BJ (cell line): ENCODE results near the gene LDLRAP1. TPM values are rescaled to one million over a fixed set of nuclear protein-coding genes. Genes with fewer than 3 reads are reported as not detected.

Source experiments
- CTCF ChIA-PET: fragments of 350-600 bp; formaldehyde crosslinking; extraction: SDS; loops from one replicate; lab custom pipeline; 2021; ENCODE audit warnings: antibody characterized with exemption, inconsistent platforms; lab: Yijun Ruan, JAX
- POLR2A ChIA-PET: fragments of 300-600 bp; sonication (Branson Sonifier 250); formaldehyde crosslinking; extraction: SDS; loops from one replicate; lab custom pipeline; 2021; ENCODE audit warnings: antibody characterized with exemption; lab: Charles Lee
- DNase-seq: peaks from one replicate; pipeline ENCODE4 v3.0.0-alpha.2; 2011; ENCODE audit warnings: low read depth
- H3K27me3 ChIP-seq: 2 replicates; pipeline ENCODE4 v1.6.0; 2011; ENCODE audit warnings: low read length; ENCODE audit not compliant: control insufficient read depth, insufficient read depth
- H3K36me3 ChIP-seq: 2 replicates; pipeline ENCODE4 v1.5.1; 2011; ENCODE audit warnings: low read length; ENCODE audit not compliant: control insufficient read depth, insufficient read depth
- H3K4me3 ChIP-seq: 2 replicates; pipeline ENCODE4 v1.5.1; 2011; ENCODE audit warnings: low read depth, mild to moderate bottlenecking, control low read depth, low read length
- polyA plus RNA-seq: library from polyadenylated mRNA; depleted of rRNA; stranded (reverse); fragments of >200 nt; gene quantifications from 2 replicates; pipeline ENCODE4 v1.2.3, GENCODE V29; 2011
- TF ChIP-seq, protein P1 (sequence below): IDR thresholded peaks from 2 replicates; pipeline ENCODE4 v1.5.1; 2011; ENCODE audit warnings: low read depth, mild to moderate bottlenecking, control low read depth, inconsistent platforms, low read length, moderate library complexity; ENCODE audit not compliant: insufficient read depth

LDLRAP1 gene
- polyA plus RNA-seq, 1 experiment, result 27.2 TPM

DNA sequence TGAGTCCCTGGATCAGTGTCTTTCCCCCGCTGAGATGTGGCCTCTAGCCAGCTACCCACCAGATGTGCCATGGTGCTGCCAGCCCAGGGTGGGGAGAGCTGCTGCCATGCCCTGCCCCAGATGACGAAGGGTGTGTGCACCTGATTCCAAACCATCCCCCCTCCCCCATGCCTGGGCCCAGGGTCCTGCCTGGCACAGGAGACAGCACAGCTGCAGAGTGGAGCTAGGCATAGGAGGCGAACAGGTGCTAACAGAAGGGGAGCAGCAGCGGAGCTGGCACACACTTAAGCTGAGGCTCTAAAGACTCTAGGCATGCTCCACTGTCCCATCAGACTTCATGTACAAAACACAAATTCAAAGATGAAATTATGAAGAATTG, 9.0 kb upstream of the LDLRAP1 start:
- POLR2A ChIA-PET, result no interaction called here
- DNase-seq, result no peak
- CTCF ChIA-PET, result no interaction called here

DNA sequence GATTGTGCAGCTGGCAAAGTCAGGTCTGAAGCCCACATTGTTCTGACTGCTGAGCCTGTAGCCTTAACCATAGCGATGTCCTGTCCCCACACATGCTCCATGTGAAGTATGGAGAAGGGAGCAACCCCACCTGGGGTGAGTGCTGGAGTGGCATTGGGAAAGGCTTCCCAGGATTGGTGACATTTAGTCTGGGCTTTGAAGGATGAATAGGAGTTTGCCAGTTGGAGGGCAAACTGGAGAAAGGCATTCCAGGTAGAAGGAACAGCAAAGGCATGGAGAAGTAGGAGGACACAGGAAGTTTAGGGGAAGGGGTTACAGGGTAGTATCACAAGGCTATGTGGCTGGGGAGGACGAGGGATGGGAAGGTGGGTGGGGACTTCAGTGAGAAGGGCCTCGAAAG, 7.3 kb upstream of the LDLRAP1 start:
- no peaks in the 10 kb centered on the region for H3K36me3 ChIP-seq
- DNase-seq, result no peak
- TF ChIP-seq, protein P1, sequence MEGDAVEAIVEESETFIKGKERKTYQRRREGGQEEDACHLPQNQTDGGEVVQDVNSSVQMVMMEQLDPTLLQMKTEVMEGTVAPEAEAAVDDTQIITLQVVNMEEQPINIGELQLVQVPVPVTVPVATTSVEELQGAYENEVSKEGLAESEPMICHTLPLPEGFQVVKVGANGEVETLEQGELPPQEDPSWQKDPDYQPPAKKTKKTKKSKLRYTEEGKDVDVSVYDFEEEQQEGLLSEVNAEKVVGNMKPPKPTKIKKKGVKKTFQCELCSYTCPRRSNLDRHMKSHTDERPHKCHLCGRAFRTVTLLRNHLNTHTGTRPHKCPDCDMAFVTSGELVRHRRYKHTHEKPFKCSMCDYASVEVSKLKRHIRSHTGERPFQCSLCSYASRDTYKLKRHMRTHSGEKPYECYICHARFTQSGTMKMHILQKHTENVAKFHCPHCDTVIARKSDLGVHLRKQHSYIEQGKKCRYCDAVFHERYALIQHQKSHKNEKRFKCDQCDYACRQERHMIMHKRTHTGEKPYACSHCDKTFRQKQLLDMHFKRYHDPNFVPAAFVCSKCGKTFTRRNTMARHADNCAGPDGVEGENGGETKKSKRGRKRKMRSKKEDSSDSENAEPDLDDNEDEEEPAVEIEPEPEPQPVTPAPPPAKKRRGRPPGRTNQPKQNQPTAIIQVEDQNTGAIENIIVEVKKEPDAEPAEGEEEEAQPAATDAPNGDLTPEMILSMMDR, result no peak
- H3K4me3 ChIP-seq, result no peak overlapping the region
- CTCF ChIA-PET, result no interaction called here
- peaks cover 8% of the 10 kb centered on the region for H3K27me3 ChIP-seq
- POLR2A ChIA-PET, result no interaction called here

More for the DNA sequence above, 9.0 kb upstream of the LDLRAP1 start:
- Histone ChIP-seq H3K4me3 (no peak overlapping the region), H3K36me3 (no peaks in the 10 kb centered on the region), H3K27me3 (peaks cover 4% of the 10 kb centered on the region; the same call in 1 of the 2 replicates)
- TF ChIP-seq, protein P1, result no peak

DNA sequence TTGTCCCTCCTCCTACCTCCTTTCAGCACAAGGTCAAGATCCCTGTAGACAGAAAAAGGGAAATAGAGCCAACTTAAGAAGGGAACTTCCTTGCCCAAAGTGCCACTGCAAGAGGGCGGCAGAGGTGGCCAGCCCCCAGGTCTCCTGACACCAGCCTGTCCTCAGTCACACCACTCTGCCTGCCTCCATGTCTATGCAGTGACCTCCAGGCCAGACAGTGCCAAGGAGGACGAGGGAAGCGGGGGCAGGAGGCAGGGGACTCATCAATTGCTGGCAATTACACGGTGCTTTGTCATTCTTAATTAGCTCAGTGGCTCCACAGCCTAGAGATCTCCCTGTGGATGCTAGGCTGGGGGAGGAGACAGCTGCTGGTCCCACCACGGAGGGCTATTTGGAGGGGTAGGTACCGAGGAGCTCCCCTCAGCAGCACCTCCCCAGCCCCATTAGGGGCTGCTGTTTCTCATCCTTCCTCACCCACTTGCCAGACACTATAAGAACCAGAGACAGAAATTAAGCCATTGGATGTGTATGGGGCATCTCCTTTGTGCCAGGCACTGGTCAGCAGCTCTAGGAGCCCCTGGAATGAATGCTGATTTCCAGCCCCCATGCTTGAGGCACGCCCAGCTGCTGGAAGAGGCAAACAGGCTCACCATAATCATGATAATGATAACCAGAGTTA, 6.1 kb upstream of the LDLRAP1 start:
- peaks cover 6% of the 10 kb centered on the region for H3K27me3 ChIP-seq
- H3K36me3 ChIP-seq, result no peaks in the 10 kb centered on the region
- TF ChIP-seq, protein P1, result no peak
- DNase-seq, result no peak
- H3K4me3 ChIP-seq, result no peak overlapping the region
- ChIA-PET POLR2A (no interaction called here), CTCF (interaction anchor here (1.9 to 4.3 kb wide), 2 partner anchors 16 to 35 kb away, joined by 5 to 25 read pairs; no protein-coding TSS in a partner anchor)

DNA sequence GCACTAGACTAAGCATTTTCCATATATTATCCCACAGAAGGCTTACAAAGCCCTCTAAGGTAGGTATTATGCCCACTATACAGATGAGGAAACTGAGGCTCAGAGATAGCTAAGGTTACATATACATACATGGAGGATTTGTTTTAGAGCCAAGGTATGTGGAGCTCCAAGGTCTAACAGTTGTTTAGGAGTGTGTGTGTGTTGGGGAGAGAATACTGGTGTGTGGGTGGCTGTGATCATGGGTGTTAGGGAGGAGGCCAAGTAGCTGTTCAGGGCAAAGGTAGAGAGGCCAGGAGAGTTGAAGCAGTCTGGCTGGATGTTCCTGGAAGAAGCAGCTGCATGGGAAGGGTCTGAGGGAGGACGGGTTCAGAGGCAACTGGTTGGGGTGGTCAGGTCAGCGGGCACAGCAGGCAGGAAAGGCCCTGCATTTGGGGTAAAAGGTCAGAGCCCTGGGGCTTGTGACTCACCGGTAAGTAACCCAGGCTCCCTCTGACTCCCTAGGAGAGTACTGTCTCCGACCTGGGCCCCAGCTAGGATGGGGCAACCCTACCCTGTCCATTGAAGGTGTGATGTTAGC, 5.1 kb upstream of the LDLRAP1 start:
- Histone ChIP-seq H3K36me3 (no peaks in the 10 kb centered on the region), H3K27me3 (peaks cover 6% of the 10 kb centered on the region), H3K4me3 (no peak overlapping the region)
- CTCF ChIA-PET, result interaction anchor here (0.6 to 4.3 kb wide), 4 partner anchors 17 to 162 kb away, joined by 3 to 25 read pairs (median 4); no protein-coding TSS in a partner anchor
- POLR2A ChIA-PET, result no interaction called here
- TF ChIP-seq, protein P1, result no peak
- no peak for DNase-seq

DNA sequence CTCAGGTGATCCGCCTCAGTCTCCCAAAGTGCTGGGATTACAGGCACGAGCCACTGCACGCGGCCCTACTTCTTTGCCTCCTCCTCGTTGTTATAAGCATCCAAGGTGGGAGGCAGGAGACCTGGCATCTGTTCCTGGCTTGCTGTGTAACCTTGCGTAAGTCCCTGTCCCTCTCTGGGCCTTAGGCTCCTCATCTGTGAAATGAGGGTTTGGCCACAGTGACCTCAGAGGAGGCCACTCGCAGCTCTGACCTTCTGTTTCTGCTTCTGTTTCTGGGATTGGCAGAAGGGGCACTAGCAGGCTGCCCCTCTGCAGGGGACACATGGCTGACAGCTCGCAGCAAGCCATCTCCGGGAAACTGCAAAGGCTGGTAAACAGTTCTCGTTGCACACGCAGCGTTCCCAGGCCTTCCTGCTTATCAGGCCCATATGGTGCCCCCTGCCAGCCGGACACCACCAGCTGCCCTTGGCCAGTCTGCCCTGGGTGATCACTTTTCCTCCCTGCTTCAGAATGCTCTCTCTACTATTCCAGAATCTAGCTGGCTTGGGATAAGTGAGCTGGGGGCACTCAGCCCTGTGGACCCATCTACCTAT, 2.6 kb upstream of the LDLRAP1 start:
- peaks cover 5% of the 10 kb centered on the region for H3K27me3 ChIP-seq
- DNase-seq, result no peak
- ChIA-PET CTCF (interaction anchor here (1.4 to 4.3 kb wide), 2 partner anchors 9 to 20 kb away, joined by 4 to 25 read pairs; no protein-coding TSS in a partner anchor), POLR2A (no interaction called here)
- TF ChIP-seq, protein P1, result no peak
- H3K36me3 ChIP-seq, result no peaks in the 10 kb centered on the region
- H3K4me3 ChIP-seq, result no peak overlapping the region
